DND-41 (cell line): ENCODE measurements around the gene C1orf74.

Experiments
- ATAC-seq: fragments of 200-7000 bp; cut with Tn5 transposase; 3 replicates; pipeline ENCODE4 v1.9.1; 2021; ENCODE audit warnings: low read depth; ENCODE audit not compliant: insufficient read depth
- DNase-seq: peaks from one replicate; pipeline ENCODE4 v3.0.0-alpha.2; 2020
- H2AFZ ChIP-seq: 2 replicates; pipeline ENCODE4 v1.6.0; 2012; ENCODE audit warnings: low read depth, low read length
- H3K27ac ChIP-seq: 2 replicates; pipeline ENCODE4 v1.5.1; 2012; ENCODE audit warnings: low read length, inconsistent platforms
- H3K27me3 ChIP-seq: fragments of 200-600 bp; sonication (generic); 2 replicates; pipeline ENCODE4 v1.6.0; 2012; ENCODE audit warnings: low read length, mild to moderate bottlenecking, inconsistent platforms; ENCODE audit not compliant: insufficient read depth, poor library complexity
- H3K36me3 ChIP-seq: 2 replicates; pipeline ENCODE4 v1.5.1; 2012; ENCODE audit warnings: low read length, inconsistent platforms; ENCODE audit not compliant: insufficient read depth
- H3K4me1 ChIP-seq: 2 replicates; pipeline ENCODE4 v1.5.1; 2012; ENCODE audit warnings: mild to moderate bottlenecking, low read length; ENCODE audit not compliant: insufficient read depth
- H3K4me2 ChIP-seq: 2 replicates; pipeline ENCODE4 v1.6.0; 2012; ENCODE audit warnings: mild to moderate bottlenecking, moderate library complexity, low read length, inconsistent platforms; ENCODE audit not compliant: insufficient read depth
- H3K4me3 ChIP-seq, 2 experiments: fragments of 200-600 bp in 1 of 2; shearing (Covaris generic) in 1 of 2; 2 replicates each; pipeline ENCODE4 v1.5.1; 2012 to 2016; ENCODE audit warnings: inconsistent platforms in 2 of 2, low read length in 2 of 2, mild to moderate bottlenecking in 2 of 2, low read depth in 1 of 2, moderate library complexity in 1 of 2
- H3K79me2 ChIP-seq: 2 replicates; pipeline ENCODE4 v1.6.0; 2012; ENCODE audit warnings: low read length, inconsistent platforms; ENCODE audit not compliant: insufficient read depth
- H3K9ac ChIP-seq: 2 replicates; pipeline ENCODE4 v1.6.0; 2012; ENCODE audit warnings: low read depth, mild to moderate bottlenecking, inconsistent platforms, low read length, moderate library complexity
- H3K9me3 ChIP-seq: 2 replicates; pipeline ENCODE4 v1.5.1; 2012; ENCODE audit warnings: low read length, moderate library complexity, mild to moderate bottlenecking, inconsistent platforms; ENCODE audit not compliant: insufficient read depth, severe bottlenecking
- H4K20me1 ChIP-seq: 2 replicates; pipeline ENCODE4 v1.6.0; 2012; ENCODE audit warnings: low read length; ENCODE audit not compliant: insufficient read depth
- CTCF ChIP-seq: IDR thresholded peaks from 2 replicates; pipeline ENCODE4 v1.5.1; 2012; ENCODE audit warnings: borderline replicate concordance, low read length, moderate library complexity, mild to moderate bottlenecking; ENCODE audit not compliant: poor library complexity, severe bottlenecking; ENCODE audit errors: extremely low read depth
- EZH2 ChIP-seq: IDR thresholded peaks from 3 replicates; pipeline ENCODE4 v1.6.1; 2012; ENCODE audit warnings: borderline replicate concordance, low read depth, mild to moderate bottlenecking, moderate library complexity, low read length, inconsistent platforms; ENCODE audit not compliant: severe bottlenecking

C1orf74 gene

GRCh38 chr1:209761011-209761635, 23.2 kb downstream of the C1orf74 start:
- Histone ChIP-seq H3K4me3 (no peak overlapping the region), H3K9me3 (no peaks in the 10 kb centered on the region), H3K4me2 (no peak overlapping the region), H3K9ac (no peak overlapping the region), H3K27ac (no peak overlapping the region), H4K20me1 (no peaks in the 10 kb centered on the region), H3K79me2 (peaks cover 30% of the 10 kb centered on the region), H3K27me3 (no peaks in the 10 kb centered on the region), H3K4me1 (peaks cover 38% of the 10 kb centered on the region), H3K36me3 (peaks cover 70% of the 10 kb centered on the region), H2AFZ (no peak overlapping the region)
- ATAC-seq (no peak), DNase-seq (no peak)
- TF ChIP-seq EZH2 = no peak
- TF ChIP-seq CTCF = no peak

GRCh38 chr1:209759829-209760359, 24.5 kb downstream of the C1orf74 start:
- no peak overlapping the region for H3K9ac ChIP-seq
- TF ChIP-seq CTCF (no peak), EZH2 (no peak)
- H2AFZ ChIP-seq = no peak overlapping the region
- no peaks in the 10 kb centered on the region for H3K9me3 ChIP-seq
- no peak for ATAC-seq
- H3K79me2 ChIP-seq = peaks cover 30% of the 10 kb centered on the region
- peaks cover 41% of the 10 kb centered on the region for H3K4me1 ChIP-seq
- H3K4me2 ChIP-seq = no peak overlapping the region
- H3K27ac ChIP-seq = no peak overlapping the region
- no peak for DNase-seq
- H3K27me3 ChIP-seq = no peaks in the 10 kb centered on the region
- no peaks in the 10 kb centered on the region for H4K20me1 ChIP-seq
- peaks cover 61% of the 10 kb centered on the region for H3K36me3 ChIP-seq
- H3K4me3 ChIP-seq = no peak overlapping the region

GRCh38 chr1:209758400-209758799, 26.0 kb downstream of the C1orf74 start:
- Histone ChIP-seq H3K4me1 (peaks cover 41% of the 10 kb centered on the region), H3K27me3 (no peaks in the 10 kb centered on the region), H2AFZ (no peak overlapping the region), H4K20me1 (no peaks in the 10 kb centered on the region), H3K27ac (peak overlapping the region; percentile 96), H3K79me2 (peaks cover 30% of the 10 kb centered on the region), H3K4me3 (0 out of 4 replicates have a peak overlapping the region, but pooled peaks of 1 of the 2 experiments have one; percentile 65), H3K36me3 (peaks cover 53% of the 10 kb centered on the region), H3K9me3 (no peaks in the 10 kb centered on the region), H3K4me2 (peak overlapping the region; percentile 84), H3K9ac (peak overlapping the region; percentile 11)
- TF ChIP-seq EZH2 = no peak
- TF ChIP-seq CTCF = no peak
- ATAC-seq (no peak), DNase-seq (peak; percentile 18)
